CD14-positive monocyte (primary cell): ENCODE results near the gene HIGD1C. TPM values are rescaled to one million over a fixed set of nuclear protein-coding genes. Genes with fewer than 3 reads are reported as not detected.

Experiments
- DNase-seq, 3 donors: peaks; one replicate each; pipeline ENCODE4 v3.0.0-alpha.2; 2011 to 2022
- H2AFZ ChIP-seq: 2 replicates; pipeline ENCODE4 v1.6.0; 2012; ENCODE audit warnings: mild to moderate bottlenecking, low read depth, low read length, inconsistent platforms; ENCODE audit not compliant: insufficient read depth, poor library complexity, severe bottlenecking
- H3K27ac ChIP-seq, 2 donors: 1 replicate in 1 of 2; 2 replicates in 1 of 2; pipeline ENCODE4 v1.5.1; 2012 to 2013; ENCODE audit warnings: low read length in 2 of 2, control low read depth in 1 of 2, inconsistent platforms in 1 of 2, low read depth in 1 of 2, mild to moderate bottlenecking in 1 of 2
- H3K27me3 ChIP-seq, 2 donors: one replicate each; pipeline versions ENCODE4 v1.6.0 to v1.6.1; 2011 to 2013; ENCODE audit warnings: low read length in 2 of 2; ENCODE audit not compliant: control insufficient read depth in 2 of 2, insufficient read depth in 2 of 2
- H3K36me3 ChIP-seq, 2 donors: replicated peaks in 1 of 2; 1 replicate in 1 of 2; 2 replicates in 1 of 2; pipeline versions ENCODE4 v1.5.1 to v1.6.1; 2012 to 2013; ENCODE audit warnings: low read length in 2 of 2, control low read depth in 1 of 2, inconsistent platforms in 1 of 2, mild to moderate bottlenecking in 1 of 2; ENCODE audit not compliant: insufficient read depth in 2 of 2, control insufficient read depth in 1 of 2
- H3K4me1 ChIP-seq, 2 donors: 1 replicate in 1 of 2; 2 replicates in 1 of 2; pipeline versions ENCODE4 v1.5.1 to v1.6.1; 2012 to 2013; ENCODE audit warnings: low read length in 2 of 2, control low read depth in 1 of 2, inconsistent platforms in 1 of 2, mild to moderate bottlenecking in 1 of 2, moderate library complexity in 1 of 2; ENCODE audit not compliant: insufficient read depth in 2 of 2, control insufficient read depth in 1 of 2
- H3K4me2 ChIP-seq: replicated peaks from 2 replicates; pipeline ENCODE3; 2012; ENCODE audit warnings: low read length, moderate library complexity, mild to moderate bottlenecking; ENCODE audit not compliant: poor library complexity, severe bottlenecking; ENCODE audit errors: extremely low read depth
- H3K4me3 ChIP-seq, 3 experiments: fragments of 200-600 bp in 1 of 3; sonication (generic) in 1 of 3; replicated peaks in 1 of 3; 1 replicate in 2 of 3; 2 replicates in 1 of 3; pipeline ENCODE4 v1.5.1; 2011 to 2013; ENCODE audit warnings: low read length in 3 of 3, mild to moderate bottlenecking in 3 of 3, control low read depth in 2 of 3, low read depth in 2 of 3, inconsistent platforms in 1 of 3, moderate library complexity in 1 of 3
- H3K79me2 ChIP-seq: 2 replicates; pipeline ENCODE4 v1.6.0; 2012; ENCODE audit warnings: mild to moderate bottlenecking, control low read depth, inconsistent platforms, low read length, moderate library complexity; ENCODE audit not compliant: insufficient read depth
- H3K9ac ChIP-seq: 2 replicates; pipeline ENCODE4 v1.6.0; 2017; ENCODE audit warnings: low read length, mild to moderate bottlenecking; ENCODE audit not compliant: insufficient read depth, poor library complexity, severe bottlenecking
- H3K9me3 ChIP-seq, 2 donors: replicated peaks in 1 of 2; 1 replicate in 1 of 2; 2 replicates in 1 of 2; pipeline versions ENCODE4 v1.5.1 to v1.6.1; 2012 to 2013; ENCODE audit warnings: low read length in 2 of 2, control low read depth in 1 of 2; ENCODE audit not compliant: control insufficient read depth in 1 of 2, insufficient read depth in 1 of 2
- H4K20me1 ChIP-seq: 2 replicates; pipeline ENCODE4 v1.6.0; 2012; ENCODE audit warnings: mild to moderate bottlenecking, low read length, control low read depth, moderate library complexity; ENCODE audit not compliant: insufficient read depth
- H3K27ac Mint-ChIP-seq, 7 donors: one replicate each; pipeline ENCODE4 v1.8.0; 2020; ENCODE audit warnings: mild to moderate bottlenecking in 7 of 7, mixed read lengths in 7 of 7, moderate library complexity in 6 of 7, inconsistent platforms in 2 of 7
- H3K27me3 Mint-ChIP-seq, 3 donors: one replicate each; pipeline ENCODE4 v1.8.0; 2021 to 2022; ENCODE audit warnings: low read depth in 3 of 3, mild to moderate bottlenecking in 3 of 3, mixed read lengths in 3 of 3, moderate library complexity in 3 of 3, inconsistent platforms in 1 of 3
- H3K36me3 Mint-ChIP-seq, 2 donors: one replicate each; pipeline ENCODE4 v1.8.0; 2020; ENCODE audit warnings: mixed read lengths in 2 of 2, inconsistent platforms in 1 of 2, mild to moderate bottlenecking in 1 of 2
- H3K4me1 Mint-ChIP-seq: one replicate; pipeline ENCODE4 v1.8.0; 2020; ENCODE audit warnings: mild to moderate bottlenecking, mixed read lengths
- H3K4me3 Mint-ChIP-seq, 2 donors: one replicate each; pipeline ENCODE4 v1.8.0; 2020; ENCODE audit warnings: mild to moderate bottlenecking in 2 of 2, mixed read lengths in 2 of 2, moderate library complexity in 1 of 2
- H3K9me3 Mint-ChIP-seq, 7 donors: one replicate each; pipeline ENCODE4 v1.8.0; 2020 to 2022; ENCODE audit warnings: mixed read lengths in 7 of 7, mild to moderate bottlenecking in 6 of 7, moderate library complexity in 6 of 7, inconsistent platforms in 2 of 7
- CTCF ChIP-seq: fragments of 200-600 bp; IDR thresholded peaks from one replicate; pipeline ENCODE4 v1.8.0; 2022; ENCODE audit warnings: antibody characterized with exemption, mild to moderate bottlenecking
- WGBS: methylation state at CpG from one replicate; pipeline ENCODE4 v1.1.5; 2013; ENCODE audit warnings: missing lambda C conversion rate; ENCODE audit not compliant: insufficient coverage; 5-methylcytosine and 5-hydroxymethylcytosine counted together
- intact Hi-C, 2 donors: fragments of 100-400 bp; cut with micrococcal nuclease; formaldehyde crosslinking; loops; one replicate each; pipeline versions ENCODE4 v1.15.0 to v1.15.1; 2023
- polyA plus RNA-seq, 3 donors: library from polyadenylated mRNA; depleted of rRNA in 1 of 3; unstranded in 2 of 3; stranded (reverse) in 1 of 3; fragments of 300-500 nt in 2 of 3; fragments of >200 nt in 1 of 3; fragmentation: Illumina TruSeq in 2 of 3; gene quantifications; 1 replicate in 2 of 3; 2 replicates in 1 of 3; pipeline ENCODE4 v1.2.3, GENCODE V29; 2012 to 2021

HIGD1C gene
- polyA plus RNA-seq, 3 donors = not detected

- Histone ChIP-seq H3K4me2 (no peak overlapping the region), H3K4me1 (no peaks in the 10 kb centered on the region), H3K36me3 (no peaks in the 10 kb centered on the region), H3K27ac (no peak overlapping the region), H3K27me3 (no peaks in the 10 kb centered on the region), H3K9me3 (no peaks in the 10 kb centered on the region), H2AFZ (no peak overlapping the region), H3K9ac (no peak overlapping the region), H3K4me3 (no peak overlapping the region), H3K79me2 (no peaks in the 10 kb centered on the region), H4K20me1 (no peaks in the 10 kb centered on the region)
- Mint-ChIP-seq H3K36me3 (peaks cover 0 to 4% of the 10 kb centered on the region in 2 donors), H3K27me3 (no peaks in the 10 kb centered on the region), H3K9me3 (peaks cover 0 to 3% (median 0%) of the 10 kb centered on the region in 7 donors), H3K4me1 (peaks cover 1% of the 10 kb centered on the region), H3K27ac (no peak overlapping the region), H3K4me3 (no peak overlapping the region)
- DNase-seq = no peak
- intact Hi-C loops = no loop called here
- TF ChIP-seq CTCF = no peak
These were observed 7.8 kb downstream of the HIGD1C start for GRCh38 chr12:50960130-50960529.

- H2AFZ ChIP-seq = no peak overlapping the region
- no peaks in the 10 kb centered on the region for H3K79me2 ChIP-seq
- no peak overlapping the region for H3K4me3 ChIP-seq
- TF ChIP-seq CTCF = no peak
- H3K27me3 ChIP-seq = no peaks in the 10 kb centered on the region
- no peak overlapping the region for H3K27ac ChIP-seq
- no peak for DNase-seq
- intact Hi-C loops = no loop called here
- no peaks in the 10 kb centered on the region for H3K9me3 Mint-ChIP-seq
- no peaks in the 10 kb centered on the region for H3K4me1 ChIP-seq
- no peak overlapping the region for H3K4me3 Mint-ChIP-seq
- H3K27ac Mint-ChIP-seq = no peak overlapping the region
- WGBS = 86% methylated on average over 1 of the region's 4 CpGs
- no peaks in the 10 kb centered on the region for H3K9me3 ChIP-seq
- H3K4me2 ChIP-seq = no peak overlapping the region
- no peaks in the 10 kb centered on the region for H3K36me3 ChIP-seq
- peaks cover 1% of the 10 kb centered on the region for H3K4me1 Mint-ChIP-seq
- no peaks in the 10 kb centered on the region for H3K27me3 Mint-ChIP-seq
- peaks cover 1 to 2% of the 10 kb centered on the region in 2 donors for H3K36me3 Mint-ChIP-seq
- H3K9ac ChIP-seq = no peak overlapping the region
- H4K20me1 ChIP-seq = no peaks in the 10 kb centered on the region
These were observed 9.4 kb downstream of the HIGD1C start for GRCh38 chr12:50961708-50962107.
